ENCODE measurements around the gene LRMDA. TPM values are rescaled to one million over a fixed set of nuclear protein-coding genes. Genes with fewer than 3 reads are reported as not detected.

The LRMDA gene
- total and polyA plus RNA-seq, 2 donors (not counting 1 experiment from before 2014, with no cell fraction given), result 0.12 TPM; not detected in 1

DNA sequence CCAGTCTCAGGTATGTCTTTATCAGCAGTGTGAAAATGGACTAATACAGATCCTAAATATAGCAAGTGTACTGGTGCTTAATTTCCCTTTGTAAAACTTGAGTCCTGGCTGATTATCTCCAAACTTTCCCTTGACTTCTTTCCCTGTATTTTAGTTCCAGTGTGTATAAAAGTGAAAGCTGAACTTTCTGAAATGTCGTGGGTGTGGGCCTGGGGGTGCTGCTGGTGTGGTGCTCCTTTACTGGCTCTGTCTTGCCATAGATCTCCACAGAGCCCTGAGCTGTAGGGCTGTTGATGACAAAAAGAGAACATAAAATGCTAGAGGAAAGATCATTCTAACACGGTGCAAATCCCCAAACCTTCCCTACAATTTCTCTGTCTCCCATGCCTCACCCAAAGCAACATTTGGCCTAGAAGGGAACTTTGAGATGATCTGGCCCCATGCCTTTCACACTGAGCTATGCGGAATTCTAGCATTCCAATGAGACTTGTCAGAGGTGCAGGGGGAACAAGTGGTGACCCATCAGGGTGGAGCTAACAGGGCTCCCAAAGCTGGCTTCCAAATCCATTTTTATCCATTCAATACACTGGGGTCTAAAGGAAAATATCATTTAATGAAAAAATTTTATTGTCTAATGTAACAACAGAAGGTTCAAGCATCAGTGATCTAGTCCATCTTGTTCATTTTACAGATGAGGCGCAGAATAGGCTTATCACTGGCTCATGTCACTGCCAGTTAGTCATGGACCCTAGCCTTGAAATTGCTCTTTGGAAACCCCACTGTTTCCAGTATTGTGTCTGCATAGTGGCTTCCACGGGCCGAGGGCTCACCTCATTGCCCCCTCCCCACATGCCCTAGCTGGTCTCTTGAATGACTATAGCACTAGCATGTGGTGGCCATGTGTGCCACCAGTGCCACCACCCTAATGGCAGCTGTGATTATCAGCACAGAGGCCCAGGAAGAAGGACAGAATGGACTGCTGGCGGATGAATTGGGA, 1000.9 kb downstream of the LRMDA start:
- Histone ChIP-seq H3K9ac (ENCODE audit: low read length) (no peak overlapping the region), H4K20me1 (ENCODE audit: control insufficient read depth, insufficient read depth, low read length, poor library complexity, severe bottlenecking) (no peaks in the 10 kb centered on the region), H2AFZ (ENCODE audit: insufficient read depth, low read depth, low read length, poor library complexity, severe bottlenecking) (no peak overlapping the region), H3K4me2 (replicated peaks; ENCODE audit: low read depth, low read length, poor library complexity, severe bottlenecking) (no peak overlapping the region), H3K79me2 (ENCODE audit: control insufficient read depth, insufficient read depth, low read length) (no peaks in the 10 kb centered on the region), H3K27me3 (replicated peaks in 1 of 4; ENCODE audit: control extremely low read depth in 1 of 4, control insufficient read depth in 3 of 4, insufficient read depth in 4 of 4, low read length in 3 of 4) (no peaks in the 10 kb centered on the region), H3K9me3 (ENCODE audit: control extremely low read depth in 1 of 3, control insufficient read depth in 2 of 3, insufficient read depth in 1 of 3, low read length in 2 of 3) (peaks cover 0 to 7% (median 0%) of the 10 kb centered on the region in 3 donors), H3K4me3 (ENCODE audit: control extremely low read depth in 1 of 5, extremely low read depth in 1 of 5, insufficient read depth in 1 of 5, low read depth in 2 of 5, low read length in 4 of 5) (no peak overlapping the region), H3K27ac (ENCODE audit: low read length in 2 of 2) (no peak overlapping the region), H3K36me3 (replicated peaks in 1 of 2; ENCODE audit: control extremely low read depth in 1 of 2, control insufficient read depth in 1 of 2, extremely low read depth in 1 of 2, insufficient read depth in 2 of 2, low read length in 1 of 2) (no peaks in the 10 kb centered on the region), H3K4me1 (ENCODE audit: control insufficient read depth in 2 of 2, insufficient read depth in 2 of 2, low read length in 2 of 2) (no peaks in the 10 kb centered on the region)
- no peaks in the 10 kb centered on the region for H3K4me1 Mint-ChIP-seq
- intact Hi-C loops (cut with micrococcal nuclease), result no loop called here
- DNase-seq (no peak), ATAC-seq (ENCODE audit: low read depth) (no peak)
- TF ChIP-seq EZH2 (IDR thresholded peaks at IDR 0.05; ENCODE audit: borderline replicate concordance, insufficient read depth, low read depth, low read length, poor library complexity, severe bottlenecking), result no peak
- TF ChIP-seq, protein P1, sequence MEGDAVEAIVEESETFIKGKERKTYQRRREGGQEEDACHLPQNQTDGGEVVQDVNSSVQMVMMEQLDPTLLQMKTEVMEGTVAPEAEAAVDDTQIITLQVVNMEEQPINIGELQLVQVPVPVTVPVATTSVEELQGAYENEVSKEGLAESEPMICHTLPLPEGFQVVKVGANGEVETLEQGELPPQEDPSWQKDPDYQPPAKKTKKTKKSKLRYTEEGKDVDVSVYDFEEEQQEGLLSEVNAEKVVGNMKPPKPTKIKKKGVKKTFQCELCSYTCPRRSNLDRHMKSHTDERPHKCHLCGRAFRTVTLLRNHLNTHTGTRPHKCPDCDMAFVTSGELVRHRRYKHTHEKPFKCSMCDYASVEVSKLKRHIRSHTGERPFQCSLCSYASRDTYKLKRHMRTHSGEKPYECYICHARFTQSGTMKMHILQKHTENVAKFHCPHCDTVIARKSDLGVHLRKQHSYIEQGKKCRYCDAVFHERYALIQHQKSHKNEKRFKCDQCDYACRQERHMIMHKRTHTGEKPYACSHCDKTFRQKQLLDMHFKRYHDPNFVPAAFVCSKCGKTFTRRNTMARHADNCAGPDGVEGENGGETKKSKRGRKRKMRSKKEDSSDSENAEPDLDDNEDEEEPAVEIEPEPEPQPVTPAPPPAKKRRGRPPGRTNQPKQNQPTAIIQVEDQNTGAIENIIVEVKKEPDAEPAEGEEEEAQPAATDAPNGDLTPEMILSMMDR (IDR thresholded peaks at IDR 0.05), result no peak
- CTCF ChIA-PET, result no interaction called here
- H3K27me3 Mint-ChIP-seq, result no peaks in the 10 kb centered on the region
- 95% methylated on average over 4 of the region's 7 CpGs for WGBS (ENCODE audit: insufficient coverage)
- H3K27ac Mint-ChIP-seq, result no peak overlapping the region
- no peak overlapping the region for H3K4me3 Mint-ChIP-seq
- H3K9me3 Mint-ChIP-seq (ENCODE audit: insufficient read depth), result no peaks in the 10 kb centered on the region
- POLR2A ChIA-PET, result no interaction called here
